ENCODE measurements around the gene GRIK3.

GRIK3 gene

DNA sequence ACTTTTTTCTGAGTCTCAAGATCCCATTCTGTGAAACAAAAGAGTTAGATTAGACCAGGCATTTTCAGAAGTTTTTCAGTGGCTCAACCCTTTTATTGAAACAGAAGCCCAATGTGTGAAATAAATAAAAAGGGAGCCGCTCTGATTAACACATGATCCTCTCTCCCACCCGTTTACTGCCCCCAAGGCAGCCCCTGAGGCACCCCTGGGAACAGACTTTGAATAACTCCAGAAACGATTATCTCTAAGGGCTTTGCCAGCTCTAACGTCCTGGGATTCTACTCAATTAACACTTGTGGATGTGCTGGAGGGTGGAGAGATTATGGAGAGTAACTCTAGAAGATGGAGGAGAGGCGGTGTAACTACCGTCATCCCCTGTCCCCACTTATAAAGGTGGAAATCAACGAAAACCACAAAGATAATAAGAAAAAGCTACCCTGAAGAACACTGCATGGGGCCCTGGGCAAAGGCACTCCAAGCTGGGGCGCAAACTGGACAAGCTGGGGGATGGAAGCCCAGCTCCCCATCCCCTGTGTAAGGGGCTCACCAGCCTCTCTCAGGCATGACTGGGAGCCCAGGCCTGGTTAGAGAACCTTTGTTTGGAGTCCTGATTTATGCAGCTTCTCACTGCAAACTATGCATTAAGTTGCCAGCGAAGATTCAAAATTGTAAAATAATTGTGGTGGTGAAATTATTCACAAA lies 39.0 kb upstream of the GRIK3 start:
- no peak for DNase-seq (ENCODE audit: low read depth, low spot score)
- TF ChIP-seq CTCF (IDR thresholded peaks at IDR 0.05; ENCODE audit: low read depth, low read length): no peak
- in situ Hi-C loops (cut with HindIII; ENCODE audit: low sequenced_read_pairs): no loop called here
- no peak overlapping the region for H3K4me3 ChIP-seq (ENCODE audit: low read depth, low read length)

- no peak for DNase-seq (ENCODE audit: low read depth, low spot score)
- in situ Hi-C loops (cut with HindIII; ENCODE audit: low sequenced_read_pairs): no loop called here
- no peak for TF ChIP-seq CTCF (IDR thresholded peaks at IDR 0.05; ENCODE audit: low read depth, low read length)
- no peak overlapping the region for H3K4me3 ChIP-seq (ENCODE audit: low read depth, low read length)
These were observed 37.5 kb upstream of the GRIK3 start for GRCh38 chr1:37071829-37072228.

GRCh38 chr1:37070126-37070525 lies 35.8 kb upstream of the GRIK3 start:
- DNase-seq (ENCODE audit: low read depth, low spot score): no peak
- no peak for TF ChIP-seq CTCF (IDR thresholded peaks at IDR 0.05; ENCODE audit: low read depth, low read length)
- H3K4me3 ChIP-seq (ENCODE audit: low read depth, low read length): no peak overlapping the region
- in situ Hi-C loops (cut with HindIII; ENCODE audit: low sequenced_read_pairs): no loop called here

GRCh38 chr1:37069406-37069805 lies 35.1 kb upstream of the GRIK3 start:
- no peak for TF ChIP-seq CTCF (IDR thresholded peaks at IDR 0.05; ENCODE audit: low read depth, low read length)
- in situ Hi-C loops (cut with HindIII; ENCODE audit: low sequenced_read_pairs): no loop called here
- H3K4me3 ChIP-seq (ENCODE audit: low read depth, low read length): no peak overlapping the region
- DNase-seq (ENCODE audit: low read depth, low spot score): no peak

DNA sequence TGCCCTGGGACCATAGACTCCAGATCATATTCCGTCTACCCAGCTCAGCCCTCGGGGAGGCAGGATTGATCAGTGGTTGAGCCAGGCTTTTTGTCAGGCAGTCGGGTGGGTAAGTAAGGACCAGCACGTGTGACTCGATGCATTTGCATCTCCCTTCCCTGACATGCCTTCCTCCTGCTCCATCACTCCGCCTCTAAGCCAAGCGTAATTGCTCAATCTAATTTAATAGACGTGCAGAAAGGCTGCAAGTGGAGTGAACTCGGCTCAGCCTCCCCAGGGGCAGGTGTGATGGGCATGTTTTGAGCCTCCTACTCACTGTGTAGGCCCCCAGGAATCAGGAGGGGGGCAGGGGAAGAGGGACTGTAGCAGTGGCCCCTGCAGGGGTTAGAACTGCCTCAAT lies 34.6 kb upstream of the GRIK3 start:
- TF ChIP-seq CTCF (IDR thresholded peaks at IDR 0.05; ENCODE audit: low read depth, low read length): no peak
- no peak for DNase-seq (ENCODE audit: low read depth, low spot score)
- no peak overlapping the region for H3K4me3 ChIP-seq (ENCODE audit: low read depth, low read length)
- in situ Hi-C loops (cut with HindIII; ENCODE audit: low sequenced_read_pairs): no loop called here

DNA sequence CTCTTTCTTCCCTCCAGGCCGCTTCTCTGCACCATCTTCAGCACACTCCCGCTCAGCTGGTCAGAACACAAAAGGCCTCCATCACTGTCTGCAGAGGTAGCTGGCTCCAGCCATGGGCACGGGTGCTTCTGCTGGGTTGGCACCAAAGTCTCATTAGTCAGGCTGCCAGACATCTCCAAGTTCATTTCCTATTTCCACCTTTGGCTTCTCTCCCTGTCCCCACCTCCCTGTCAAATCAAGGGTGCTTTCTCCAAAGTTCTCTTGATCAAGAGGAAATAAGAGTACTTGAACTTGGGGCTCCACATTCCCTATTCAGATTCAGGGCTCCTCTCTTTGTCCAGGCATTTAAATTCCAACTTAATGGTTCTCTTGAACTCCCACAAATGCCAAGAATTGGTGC lies 33.9 kb upstream of the GRIK3 start:
- in situ Hi-C loops (cut with HindIII; ENCODE audit: low sequenced_read_pairs): no loop called here
- no peak for DNase-seq (ENCODE audit: low read depth, low spot score)
- no peak overlapping the region for H3K4me3 ChIP-seq (ENCODE audit: low read depth, low read length)
- TF ChIP-seq CTCF (IDR thresholded peaks at IDR 0.05; ENCODE audit: low read depth, low read length): no peak
